GM03348 (cell line): ENCODE measurements around the gene DPH1.

Source experiments
- DNase-seq: peaks from one replicate; pipeline ENCODE4 v3.0.0; 2012; ENCODE audit warnings: low spot score

Gene DPH1

DNA sequence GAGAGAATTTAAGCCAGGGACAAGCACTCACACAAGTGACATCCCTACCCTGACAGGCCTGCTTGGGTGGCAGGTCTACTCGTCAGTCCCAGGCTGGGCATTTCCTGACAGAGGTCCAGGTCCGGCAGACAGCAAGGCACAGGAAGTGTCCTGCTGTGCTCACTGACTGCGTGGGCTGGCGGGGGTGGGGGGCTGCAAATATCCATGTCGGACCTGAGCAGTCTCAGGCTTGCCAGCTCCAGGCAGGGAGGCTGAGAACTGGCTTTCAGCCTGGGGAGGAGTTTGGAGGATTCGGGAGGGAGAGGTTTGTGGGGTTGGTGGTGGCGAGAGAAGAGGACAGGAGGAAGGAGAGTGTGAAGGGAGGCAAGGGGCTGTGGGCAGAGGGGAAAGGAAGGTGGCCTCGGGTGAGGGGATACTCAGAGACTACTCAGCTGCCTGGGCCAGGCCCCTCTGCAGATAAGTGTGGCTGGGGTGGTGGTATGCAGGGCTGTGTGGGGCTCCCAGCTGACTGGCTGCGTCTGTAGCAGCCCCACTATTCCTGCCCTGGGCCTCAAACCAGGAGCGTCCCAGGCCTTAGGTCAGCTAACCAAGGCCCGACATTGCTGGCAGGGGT, 32.7 kb downstream of the DPH1 start:
- no peak for DNase-seq

GRCh38 chr17:2063261-2064146, 33.6 kb downstream of the DPH1 start:
- DNase-seq = no peak

DNA sequence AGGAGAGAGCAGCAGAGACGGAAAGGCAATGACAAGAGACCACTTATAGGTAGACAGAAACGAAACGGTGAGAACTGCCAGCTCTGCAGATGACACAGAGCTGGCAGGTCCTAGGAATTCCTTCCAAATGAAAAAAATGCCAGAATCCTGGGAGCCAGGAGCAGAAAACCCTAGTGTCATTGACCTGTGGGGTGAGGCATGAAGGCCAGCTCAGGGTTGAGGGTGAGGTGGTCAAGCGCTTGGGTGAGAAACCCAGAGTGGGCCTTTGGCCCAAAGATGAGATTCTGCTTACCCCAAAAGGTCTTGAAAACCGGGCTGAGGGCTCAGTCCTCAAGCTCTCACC, 34.2 kb downstream of the DPH1 start:
- no peak for DNase-seq

GRCh38 chr17:2064520-2064971, 34.6 kb downstream of the DPH1 start:
- no peak for DNase-seq

GRCh38 chr17:2064980-2065785, 35.2 kb downstream of the DPH1 start:
- DNase-seq = peak; percentile 74

GRCh38 chr17:2065949-2066400, 36.0 kb downstream of the DPH1 start:
- no peak for DNase-seq

- DNase-seq = no peak
These were observed 37.2 kb downstream of the DPH1 start for GRCh38 chr17:2067048-2067561.

DNA sequence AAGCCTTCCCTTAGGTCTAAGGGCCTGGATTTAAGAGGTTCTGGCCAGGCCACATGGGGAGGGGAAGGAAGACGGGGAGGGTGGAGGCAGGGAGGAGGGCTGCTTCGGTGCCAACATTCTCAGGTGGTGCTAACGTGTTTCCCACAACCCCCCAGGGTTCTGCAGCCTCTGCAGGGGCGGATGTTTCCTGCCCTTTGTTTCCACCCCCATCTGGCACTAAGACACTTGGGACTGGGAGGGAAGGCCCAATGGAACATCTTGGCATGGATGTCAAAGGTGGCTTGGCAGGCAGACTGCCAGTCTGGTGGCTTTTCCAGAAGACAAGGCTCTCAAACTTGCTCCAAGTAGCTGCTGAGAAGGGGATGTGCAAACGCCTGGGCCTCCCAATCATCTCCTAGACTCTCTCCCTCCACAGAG, 37.7 kb downstream of the DPH1 start:
- DNase-seq = peak; percentile 64

DNA sequence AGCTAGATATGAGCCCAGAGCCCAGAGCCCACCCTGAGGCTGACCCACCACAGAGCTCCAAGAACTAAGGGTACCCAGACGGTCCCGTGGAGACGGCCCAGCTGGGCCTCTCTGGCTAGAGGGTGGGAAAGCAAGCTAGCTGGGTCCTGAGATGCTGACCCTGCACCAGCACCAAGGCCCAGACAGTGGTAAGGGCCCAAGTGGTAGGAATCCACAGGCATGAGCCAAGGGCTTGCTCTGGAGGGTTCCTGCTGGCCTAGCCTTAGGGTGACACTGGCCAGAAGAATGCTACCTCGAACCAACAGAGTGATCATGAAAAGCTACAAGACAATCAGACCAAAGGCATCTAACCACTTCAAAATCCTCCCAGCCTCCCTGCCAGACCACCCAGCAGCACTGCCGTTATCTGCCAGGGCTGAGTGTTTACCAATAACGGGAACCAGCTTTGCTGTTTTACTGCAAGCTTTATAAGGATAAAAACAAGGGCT, 38.1 kb downstream of the DPH1 start:
- peak; percentile 83 for DNase-seq

- DNase-seq = no peak
These were observed 38.6 kb downstream of the DPH1 start for GRCh38 chr17:2068519-2069051.

DNA sequence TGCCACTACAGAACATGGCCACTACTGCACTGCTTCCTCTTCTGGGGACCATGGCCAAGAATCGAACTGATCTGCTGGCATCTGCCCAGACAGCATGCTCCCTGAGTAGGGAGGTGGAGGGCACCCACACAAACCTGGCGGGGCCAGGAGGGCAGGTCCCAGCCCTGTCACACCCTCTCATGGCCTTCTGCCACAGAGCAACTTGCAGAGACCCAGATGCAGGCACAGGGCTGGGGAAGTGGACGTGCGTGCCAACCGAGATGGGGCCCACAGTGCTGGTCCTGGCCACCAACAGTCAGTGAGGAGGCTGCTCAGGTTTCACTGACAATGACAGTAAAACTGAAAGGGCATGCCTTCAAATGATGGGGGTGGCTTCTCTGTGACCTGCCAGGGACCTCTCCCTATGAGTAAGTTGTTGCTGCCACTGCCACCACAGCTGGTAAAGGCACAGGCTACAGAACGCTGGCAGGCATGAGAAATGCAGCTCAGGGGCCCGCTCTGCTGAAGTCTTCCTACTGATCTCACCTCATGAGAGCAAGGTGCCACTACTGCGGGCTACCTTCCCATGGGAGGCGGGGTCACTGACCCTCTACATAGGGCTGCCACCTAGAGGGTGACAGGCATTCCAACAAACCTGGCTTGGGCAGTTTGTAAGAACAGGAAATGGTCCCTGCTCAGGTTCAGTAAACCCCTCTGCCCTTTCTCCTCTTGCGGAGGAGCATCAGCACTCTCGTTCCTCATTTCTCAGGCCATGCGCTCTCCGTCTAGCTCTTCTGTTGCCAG, 40.5 kb downstream of the DPH1 start:
- DNase-seq = no peak

GRCh38 chr17:2071024-2071385, 41.1 kb downstream of the DPH1 start:
- no peak for DNase-seq

DNA sequence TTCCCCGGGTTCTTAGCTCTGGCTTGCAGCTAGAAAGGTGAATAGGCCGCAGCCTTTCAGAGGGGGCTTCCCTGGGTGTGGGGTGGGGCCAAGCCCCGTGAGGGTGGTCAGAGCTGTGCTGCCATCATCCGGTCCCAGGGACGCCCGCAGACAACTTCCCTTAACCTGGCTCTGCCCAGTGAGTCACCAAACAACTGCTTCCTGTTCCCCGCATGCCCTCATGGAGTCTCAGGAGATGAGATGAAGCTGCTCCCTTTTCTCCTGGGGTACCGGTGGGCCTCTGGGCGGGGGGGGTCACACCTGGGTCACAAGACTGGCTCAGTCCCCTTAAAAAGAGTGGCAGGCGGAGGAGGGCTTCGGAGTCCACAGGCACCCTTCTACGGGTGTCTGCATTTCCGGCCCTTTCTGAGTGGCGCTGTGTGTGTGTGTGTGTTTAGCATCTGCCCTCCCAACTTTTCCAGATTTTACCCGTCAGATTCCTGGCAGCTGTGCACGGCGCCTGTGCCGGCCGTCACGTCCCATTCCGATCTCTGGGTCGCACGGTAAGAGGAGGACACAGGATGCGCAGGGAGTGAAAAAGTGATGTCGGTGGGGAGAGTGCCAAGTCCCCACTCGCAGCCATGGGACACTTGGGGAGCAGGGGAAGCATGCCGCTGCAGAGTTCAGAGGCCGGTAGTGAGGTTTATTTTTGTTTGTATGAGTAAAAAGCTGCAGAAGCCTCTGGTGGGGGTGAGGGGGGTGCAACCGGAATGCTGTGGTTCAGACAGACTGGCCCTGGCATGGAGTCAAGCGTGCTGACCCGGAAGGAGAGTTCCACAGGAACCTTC, 41.7 kb downstream of the DPH1 start:
- DNase-seq = no peak

DNA sequence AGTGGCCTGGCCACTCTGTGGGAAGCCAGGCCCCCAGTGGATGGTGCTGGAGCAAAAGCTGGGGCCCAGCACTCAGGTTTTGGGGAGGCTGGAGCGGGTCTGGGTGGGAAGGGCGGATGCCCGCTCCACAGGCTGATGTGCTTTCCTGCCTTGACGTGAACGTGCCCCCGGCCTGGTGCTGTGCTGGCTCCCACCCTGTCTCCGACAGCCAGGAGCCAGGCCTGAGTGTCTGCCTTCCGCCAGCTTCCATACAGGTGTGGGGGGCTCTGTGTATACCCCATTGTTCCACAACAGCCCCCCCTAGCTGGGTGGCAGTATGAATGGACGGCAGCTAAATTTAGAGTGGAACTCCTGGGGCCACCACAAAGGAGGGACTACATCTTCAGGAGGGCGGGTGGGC, 45.0 kb downstream of the DPH1 start:
- no peak for DNase-seq

- peak; percentile 51 for DNase-seq
These were observed 45.6 kb downstream of the DPH1 start for GRCh38 chr17:2075336-2076086.

DNA sequence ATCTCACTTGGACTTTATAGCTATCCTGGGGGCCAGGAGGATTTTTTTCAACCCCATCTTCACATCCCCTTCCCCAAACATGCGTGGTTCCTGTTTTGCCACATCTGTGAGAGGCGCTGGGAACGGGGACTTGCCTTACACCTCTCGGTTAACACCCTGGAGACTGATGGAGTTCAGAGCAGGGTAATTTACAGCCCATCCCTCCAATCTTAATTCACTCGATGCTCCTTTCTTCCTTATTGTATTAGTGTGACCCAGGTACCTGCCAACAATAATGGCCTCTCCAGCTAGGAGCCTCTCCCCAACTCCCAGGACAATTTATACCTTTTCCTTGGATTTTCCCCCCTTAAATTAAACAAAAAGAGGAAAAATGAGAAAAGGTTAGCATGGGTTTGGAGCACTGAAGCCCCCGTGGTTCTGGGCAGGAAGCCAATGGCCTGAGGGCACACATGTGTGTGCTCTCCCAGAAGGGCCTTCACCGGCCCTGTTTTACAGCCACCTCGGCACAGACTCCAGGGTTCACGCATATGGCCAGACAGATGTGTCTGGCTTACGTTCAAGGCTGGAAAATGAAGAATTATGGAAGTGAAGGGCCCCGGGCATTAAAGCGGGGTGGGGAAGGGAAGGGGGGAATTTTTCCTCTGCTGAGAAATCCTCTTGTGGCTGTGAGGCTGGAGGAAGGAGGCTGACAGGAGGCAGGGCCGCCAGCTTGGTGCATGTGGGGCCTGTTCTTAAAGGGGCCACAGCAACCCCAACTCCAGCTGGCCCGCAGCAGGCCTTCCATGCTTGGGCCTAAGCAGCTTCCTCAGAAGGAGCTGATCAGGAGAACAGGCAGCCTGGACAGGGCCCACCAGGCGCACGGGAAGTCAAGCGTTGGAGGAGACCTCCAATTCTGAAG, 46.4 kb downstream of the DPH1 start:
- no peak for DNase-seq

GRCh38 chr17:2077040-2077439, 47.1 kb downstream of the DPH1 start:
- DNase-seq = no peak

GRCh38 chr17:2081564-2081963, 51.6 kb downstream of the DPH1 start:
- DNase-seq = peak; percentile 55
